ENCODE data around the gene CPNE6.

CPNE6 gene

DNA sequence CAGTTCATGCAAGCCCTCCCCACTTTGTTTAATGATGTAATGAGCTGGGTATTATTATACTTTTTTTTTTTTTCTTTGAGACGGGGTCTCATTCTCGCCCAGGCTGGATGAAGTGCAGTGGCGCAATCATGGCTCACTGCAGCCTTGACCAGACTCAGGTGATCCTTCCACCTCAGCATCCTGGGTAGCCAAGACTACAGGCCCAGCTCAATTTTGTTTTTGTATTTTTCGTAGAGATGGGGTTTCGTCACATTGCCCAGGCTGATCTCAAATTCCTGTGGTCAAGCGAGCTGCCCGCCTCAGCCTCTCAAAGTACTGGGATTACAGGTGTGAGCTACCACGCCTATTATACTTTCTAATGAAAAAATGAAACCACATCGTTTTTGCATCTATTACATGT lies 38.7 kb downstream of the CPNE6 start:
- TF ChIP-seq, protein P1, sequence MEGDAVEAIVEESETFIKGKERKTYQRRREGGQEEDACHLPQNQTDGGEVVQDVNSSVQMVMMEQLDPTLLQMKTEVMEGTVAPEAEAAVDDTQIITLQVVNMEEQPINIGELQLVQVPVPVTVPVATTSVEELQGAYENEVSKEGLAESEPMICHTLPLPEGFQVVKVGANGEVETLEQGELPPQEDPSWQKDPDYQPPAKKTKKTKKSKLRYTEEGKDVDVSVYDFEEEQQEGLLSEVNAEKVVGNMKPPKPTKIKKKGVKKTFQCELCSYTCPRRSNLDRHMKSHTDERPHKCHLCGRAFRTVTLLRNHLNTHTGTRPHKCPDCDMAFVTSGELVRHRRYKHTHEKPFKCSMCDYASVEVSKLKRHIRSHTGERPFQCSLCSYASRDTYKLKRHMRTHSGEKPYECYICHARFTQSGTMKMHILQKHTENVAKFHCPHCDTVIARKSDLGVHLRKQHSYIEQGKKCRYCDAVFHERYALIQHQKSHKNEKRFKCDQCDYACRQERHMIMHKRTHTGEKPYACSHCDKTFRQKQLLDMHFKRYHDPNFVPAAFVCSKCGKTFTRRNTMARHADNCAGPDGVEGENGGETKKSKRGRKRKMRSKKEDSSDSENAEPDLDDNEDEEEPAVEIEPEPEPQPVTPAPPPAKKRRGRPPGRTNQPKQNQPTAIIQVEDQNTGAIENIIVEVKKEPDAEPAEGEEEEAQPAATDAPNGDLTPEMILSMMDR (IDR thresholded peaks at IDR 0.05) = no peak
- Histone ChIP-seq H2AFZ (no peak overlapping the region), H3K4me1 (peaks cover 9% of the 10 kb centered on the region), H3K27ac (no peak overlapping the region), H3K4me3 (ENCODE audit: low read depth, low read length) (no peak overlapping the region), H3K9me3 (ENCODE audit: control insufficient read depth, low read length) (no peaks in the 10 kb centered on the region), H3K36me3 (ENCODE audit: control insufficient read depth, insufficient read depth, low read length) (no peaks in the 10 kb centered on the region), H3K79me2 (peaks cover 22% of the 10 kb centered on the region), H3K27me3 (ENCODE audit: control insufficient read depth, insufficient read depth, low read length) (no peaks in the 10 kb centered on the region), H3K9ac (no peak overlapping the region), H3K4me2 (ENCODE audit: low read length) (no peak overlapping the region)

DNA sequence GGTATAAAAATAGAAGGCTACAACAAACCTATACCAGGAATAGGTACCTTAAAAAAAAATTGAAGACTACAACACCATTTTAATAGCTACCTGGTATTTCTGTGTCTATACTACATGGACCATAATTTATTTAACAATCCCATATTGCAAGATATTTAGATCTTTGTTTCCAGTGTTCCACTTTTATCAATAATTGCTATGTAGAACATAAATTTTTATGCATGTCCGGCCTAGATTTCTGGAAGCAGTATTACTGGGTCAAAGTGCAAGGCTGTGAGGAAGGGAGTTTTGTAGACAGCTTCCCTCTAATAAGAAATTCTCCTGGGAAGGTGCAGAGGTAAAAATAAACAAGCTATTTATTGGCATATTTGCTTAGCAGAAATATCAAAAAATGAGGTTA lies 39.2 kb downstream of the CPNE6 start:
- Histone ChIP-seq H3K27ac (no peak overlapping the region), H3K27me3 (ENCODE audit: control insufficient read depth, insufficient read depth, low read length) (no peaks in the 10 kb centered on the region), H2AFZ (no peak overlapping the region), H3K9me3 (ENCODE audit: control insufficient read depth, low read length) (no peaks in the 10 kb centered on the region), H3K4me3 (ENCODE audit: low read depth, low read length) (no peak overlapping the region), H3K4me1 (peaks cover 9% of the 10 kb centered on the region), H3K79me2 (peaks cover 24% of the 10 kb centered on the region), H3K9ac (no peak overlapping the region), H3K4me2 (ENCODE audit: low read length) (no peak overlapping the region), H3K36me3 (ENCODE audit: control insufficient read depth, insufficient read depth, low read length) (no peaks in the 10 kb centered on the region)
- TF ChIP-seq, protein P1 (IDR thresholded peaks at IDR 0.05) = no peak

DNA sequence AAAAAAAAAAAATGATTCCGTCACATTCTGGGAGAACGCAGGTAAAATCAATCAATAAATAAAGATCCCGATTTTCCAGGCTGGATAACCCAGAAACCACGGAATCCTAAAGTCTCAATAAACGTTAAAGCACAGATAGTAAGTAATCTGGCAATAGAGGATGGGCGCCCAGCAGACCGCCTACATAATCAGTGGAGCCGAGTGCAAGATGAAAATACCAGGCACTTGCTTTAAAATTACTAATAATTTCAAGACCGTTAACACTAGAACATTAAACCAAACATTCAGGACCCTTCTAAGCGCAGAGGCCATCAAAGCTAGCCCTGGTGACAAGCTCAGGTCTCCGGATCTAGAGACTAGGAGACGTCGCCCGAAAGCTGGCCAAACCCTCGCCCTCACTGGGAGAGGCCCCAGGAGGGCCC lies 42.0 kb downstream of the CPNE6 start:
- Histone ChIP-seq H3K36me3 (ENCODE audit: control insufficient read depth, insufficient read depth, low read length) (no peaks in the 10 kb centered on the region), H3K9ac (peak overlapping the region; percentile 61), H2AFZ (peak overlapping the region; percentile 86), H3K4me3 (ENCODE audit: low read depth, low read length) (peak overlapping the region; percentile 99), H3K4me1 (peaks cover 19% of the 10 kb centered on the region), H3K4me2 (ENCODE audit: low read length) (peak overlapping the region; percentile 84), H3K27ac (peak overlapping the region; percentile 100), H3K79me2 (peaks cover 26% of the 10 kb centered on the region), H3K27me3 (ENCODE audit: control insufficient read depth, insufficient read depth, low read length) (no peaks in the 10 kb centered on the region), H3K9me3 (ENCODE audit: control insufficient read depth, low read length) (no peaks in the 10 kb centered on the region)
- TF ChIP-seq, protein P1 (IDR thresholded peaks at IDR 0.05) = no peak

DNA sequence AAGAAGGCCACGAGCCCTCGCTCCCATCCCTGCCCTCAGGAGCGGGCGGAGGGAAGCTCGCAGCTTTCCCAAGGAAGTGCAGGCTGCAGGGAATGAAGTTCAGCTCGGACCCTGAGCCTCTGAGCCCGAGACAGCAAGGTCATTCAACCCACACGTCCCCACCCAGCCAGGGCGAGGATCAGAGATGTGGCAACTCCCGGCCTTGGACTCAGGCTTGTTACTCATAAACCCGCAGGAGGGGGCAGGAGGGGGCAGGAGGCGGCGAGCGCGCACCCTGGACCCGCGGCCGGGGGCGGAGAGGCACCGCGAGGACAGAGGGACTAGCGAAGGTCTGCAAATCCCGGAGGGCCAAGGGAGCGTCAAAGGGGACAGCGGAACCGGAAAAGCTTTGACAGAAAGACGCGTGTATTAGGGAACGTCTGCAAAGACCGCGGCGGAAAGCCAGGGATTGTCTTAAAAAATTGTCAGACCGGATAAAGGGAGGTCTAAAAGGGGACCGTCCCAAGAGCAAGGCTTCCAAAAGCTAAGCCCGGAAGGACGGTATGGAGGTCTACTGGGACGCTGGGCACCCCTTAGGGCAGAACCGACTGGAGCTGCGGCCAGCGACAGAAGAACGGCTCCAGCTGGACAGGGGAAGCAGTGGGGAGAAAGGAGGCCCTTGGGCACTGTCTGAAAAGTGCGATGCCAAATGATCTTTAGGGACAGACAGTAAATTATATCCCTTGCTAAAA lies 42.6 kb downstream of the CPNE6 start:
- Histone ChIP-seq H3K9me3 (ENCODE audit: control insufficient read depth, low read length) (no peaks in the 10 kb centered on the region), H2AFZ (peak overlapping the region; percentile 86), H3K27me3 (ENCODE audit: control insufficient read depth, insufficient read depth, low read length) (no peaks in the 10 kb centered on the region), H3K27ac (peak overlapping the region; percentile 100), H3K36me3 (ENCODE audit: control insufficient read depth, insufficient read depth, low read length) (no peaks in the 10 kb centered on the region), H3K79me2 (peaks cover 22% of the 10 kb centered on the region), H3K4me3 (ENCODE audit: low read depth, low read length) (peak overlapping the region; percentile 99), H3K4me1 (peaks cover 14% of the 10 kb centered on the region), H3K9ac (peak overlapping the region; percentile 61), H3K4me2 (ENCODE audit: low read length) (peak overlapping the region; percentile 84)
- TF ChIP-seq, protein P1 (IDR thresholded peaks at IDR 0.05) = no peak

All from parathyroid adenoma (tissue), 2 donors.